ENCODE measurements around the gene MYO9B.
A peak's percentile ranks its signal among the peaks of the same experiment; 100 is the strongest.

Gene MYO9B

DNA sequence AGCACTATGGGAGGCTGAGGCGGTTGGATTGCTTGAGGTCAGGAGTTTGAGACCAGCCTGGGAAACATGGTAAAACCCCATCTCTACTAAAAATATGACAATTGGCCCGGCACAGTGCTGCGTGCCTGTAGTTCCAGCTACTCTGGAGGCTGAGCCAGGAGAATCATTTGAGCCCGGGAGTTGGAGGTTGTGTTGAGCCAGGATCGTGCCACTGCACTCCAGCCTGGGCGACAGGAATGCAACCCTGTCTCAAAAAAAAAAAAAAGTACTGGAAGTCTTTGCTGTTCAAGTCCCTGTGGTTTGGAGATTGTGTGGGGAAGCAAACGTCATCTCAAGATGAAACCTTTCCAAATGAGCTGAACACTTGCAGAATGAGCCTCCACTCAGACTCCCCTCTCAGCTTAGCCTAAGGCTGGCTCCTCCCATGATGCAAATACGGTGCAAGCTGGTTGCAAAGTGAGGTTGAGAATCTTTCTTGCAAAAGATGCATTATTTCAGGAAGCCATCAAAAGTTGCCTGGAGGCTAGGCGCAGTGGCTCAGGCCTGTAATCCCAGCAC is 46.2 kb downstream of the MYO9B start:
- Histone ChIP-seq H3K27me3 (ENCODE audit: low read length) (no peaks in the 10 kb centered on the region), H4K20me1 (ENCODE audit: low read depth, low read length) (no peaks in the 10 kb centered on the region), H3K27ac (ENCODE audit: low read depth, low read length) (no peak overlapping the region), H3K36me3 (ENCODE audit: low read length) (no peaks in the 10 kb centered on the region), H3K9me2 (replicated peaks; ENCODE audit: insufficient read depth, low read length) (no peaks in the 10 kb centered on the region), H3K79me2 (ENCODE audit: insufficient read depth, low read length) (peaks cover 32% of the 10 kb centered on the region), H3K9ac (ENCODE audit: low read length) (no peak overlapping the region), H3K4me2 (ENCODE audit: low read depth, low read length, poor library complexity, severe bottlenecking) (no peak overlapping the region), H3K4me3 (ENCODE audit: insufficient read depth, low read length, poor library complexity, severe bottlenecking) (no peak overlapping the region), H3K9me3 (ENCODE audit: insufficient read depth, low read length) (no peaks in the 10 kb centered on the region), H3F3A (ENCODE audit: insufficient read depth) (peaks cover 38% of the 10 kb centered on the region), H2AFZ (ENCODE audit: low read depth, low read length, severe bottlenecking) (no peak overlapping the region)
- no peak for TF ChIP-seq EZH2phosphoT487 (conservative IDR thresholded peaks at IDR 0.05; ENCODE audit: low read length)
- TF ChIP-seq CTCF (IDR thresholded peaks at IDR 0.05; ENCODE audit: insufficient read depth, low read length, poor library complexity, severe bottlenecking) = no peak

- Histone ChIP-seq H3K79me2 (ENCODE audit: insufficient read depth, low read length) (peaks cover 22% of the 10 kb centered on the region), H3K4me2 (ENCODE audit: low read depth, low read length, poor library complexity, severe bottlenecking) (no peak overlapping the region), H3K9me2 (replicated peaks; ENCODE audit: insufficient read depth, low read length) (no peaks in the 10 kb centered on the region), H3K9ac (ENCODE audit: low read length) (no peak overlapping the region), H3K9me3 (ENCODE audit: insufficient read depth, low read length) (no peaks in the 10 kb centered on the region), H3K4me3 (ENCODE audit: insufficient read depth, low read length, poor library complexity, severe bottlenecking) (no peak overlapping the region), H4K20me1 (ENCODE audit: low read depth, low read length) (no peaks in the 10 kb centered on the region), H2AFZ (ENCODE audit: low read depth, low read length, severe bottlenecking) (no peak overlapping the region), H3F3A (ENCODE audit: insufficient read depth) (peaks cover 38% of the 10 kb centered on the region), H3K36me3 (ENCODE audit: low read length) (no peaks in the 10 kb centered on the region), H3K27me3 (ENCODE audit: low read length) (no peaks in the 10 kb centered on the region), H3K27ac (ENCODE audit: low read depth, low read length) (peak overlapping the region; percentile 99)
- no peak for TF ChIP-seq CTCF (IDR thresholded peaks at IDR 0.05; ENCODE audit: insufficient read depth, low read length, poor library complexity, severe bottlenecking)
- TF ChIP-seq EZH2phosphoT487 (conservative IDR thresholded peaks at IDR 0.05; ENCODE audit: low read length) = no peak
These were observed 47.5 kb downstream of the MYO9B start for GRCh38 chr19:17123041-17123440.

DNA sequence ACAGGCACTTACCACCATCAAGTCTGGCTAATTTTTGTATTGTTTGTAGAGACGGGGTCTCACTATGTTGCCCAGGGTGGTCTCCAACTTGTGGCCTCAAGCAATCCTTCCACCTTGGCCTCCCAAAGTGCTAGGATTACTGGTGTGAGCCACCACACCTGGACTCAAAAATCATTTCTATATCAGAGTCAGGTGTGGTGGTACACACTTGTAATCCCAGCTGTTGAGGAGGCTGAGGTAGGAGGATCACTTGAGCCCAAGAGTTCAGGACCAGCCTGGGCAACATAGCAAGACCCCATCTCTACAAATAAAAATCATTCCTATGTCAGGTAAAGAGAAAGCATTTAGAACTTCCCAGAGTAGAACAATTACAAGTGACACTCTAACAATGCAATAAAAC is 48.4 kb downstream of the MYO9B start:
- H3F3A ChIP-seq (ENCODE audit: insufficient read depth) = peaks cover 38% of the 10 kb centered on the region
- H3K36me3 ChIP-seq (ENCODE audit: low read length) = no peaks in the 10 kb centered on the region
- H3K9me2 ChIP-seq (replicated peaks; ENCODE audit: insufficient read depth, low read length) = no peaks in the 10 kb centered on the region
- H2AFZ ChIP-seq (ENCODE audit: low read depth, low read length, severe bottlenecking) = no peak overlapping the region
- peak overlapping the region; percentile 67 for H3K4me2 ChIP-seq (ENCODE audit: low read depth, low read length, poor library complexity, severe bottlenecking)
- H3K4me3 ChIP-seq (ENCODE audit: insufficient read depth, low read length, poor library complexity, severe bottlenecking) = no peak overlapping the region
- TF ChIP-seq EZH2phosphoT487 (conservative IDR thresholded peaks at IDR 0.05; ENCODE audit: low read length) (no peak), CTCF (IDR thresholded peaks at IDR 0.05; ENCODE audit: insufficient read depth, low read length, poor library complexity, severe bottlenecking) (no peak)
- no peaks in the 10 kb centered on the region for H3K27me3 ChIP-seq (ENCODE audit: low read length)
- H3K27ac ChIP-seq (ENCODE audit: low read depth, low read length) = peak overlapping the region; percentile 99
- H4K20me1 ChIP-seq (ENCODE audit: low read depth, low read length) = no peaks in the 10 kb centered on the region
- peaks cover 24% of the 10 kb centered on the region for H3K79me2 ChIP-seq (ENCODE audit: insufficient read depth, low read length)
- no peak overlapping the region for H3K9ac ChIP-seq (ENCODE audit: low read length)
- no peaks in the 10 kb centered on the region for H3K9me3 ChIP-seq (ENCODE audit: insufficient read depth, low read length)
